HG03460 (cell line): ENCODE results near the gene PPP2CA.

Experiments used
- ATAC-seq: cut with Tn5 transposase; IDR thresholded peaks from one replicate; pipeline ENCODE4 v1.9.1; 2021; ENCODE audit not compliant: unreplicated experiment

Gene PPP2CA

GRCh38 chr5:134149571-134150303, 76.1 kb downstream of the PPP2CA start:
- ATAC-seq = no peak

GRCh38 chr5:134148986-134149539, 76.8 kb downstream of the PPP2CA start:
- ATAC-seq = no peak

- ATAC-seq = no peak
Measured at GRCh38 chr5:134148316-134148715, 77.6 kb downstream of the PPP2CA start.

GRCh38 chr5:134146651-134147518, 79.0 kb downstream of the PPP2CA start:
- ATAC-seq = no peak

GRCh38 chr5:134145779-134146581, 79.9 kb downstream of the PPP2CA start:
- ATAC-seq = no peak

GRCh38 chr5:134145041-134145757, 80.7 kb downstream of the PPP2CA start:
- no peak for ATAC-seq
